ENCODE data around the gene ABHD8.
"Not testable (repeated sequence)": the region's sequence is repeated elsewhere in the genome, so short reads cannot be mapped to it uniquely, and the experiment has no call there.

ABHD8 gene

GRCh38 chr19:17289489-17289888 is 13.7 kb downstream of the ABHD8 start:
- intact Hi-C loops (cut with micrococcal nuclease) = no loop called here
- Mint-ChIP-seq H3K9me3 (no peaks in the 10 kb centered on the region), H3K27ac (no peak overlapping the region), H3K27me3 (peaks cover 9% of the 10 kb centered on the region), H3K4me3 (no peak overlapping the region), H3K36me3 (ENCODE audit: low read depth) (peaks cover 24% of the 10 kb centered on the region), H3K4me1 (ENCODE audit: low read depth) (peaks cover 12% of the 10 kb centered on the region)

- H3K27me3 Mint-ChIP-seq = peaks cover 13% of the 10 kb centered on the region
- H3K4me3 Mint-ChIP-seq = no peak overlapping the region
- H3K36me3 Mint-ChIP-seq (ENCODE audit: low read depth) = peaks cover 21% of the 10 kb centered on the region
- peaks cover 13% of the 10 kb centered on the region for H3K4me1 Mint-ChIP-seq (ENCODE audit: low read depth)
- no peak overlapping the region for H3K27ac Mint-ChIP-seq
- H3K9me3 Mint-ChIP-seq = no peaks in the 10 kb centered on the region
- intact Hi-C loops (cut with micrococcal nuclease) = no loop called here
Measured at GRCh38 chr19:17286752-17287151, 16.5 kb downstream of the ABHD8 start.

DNA sequence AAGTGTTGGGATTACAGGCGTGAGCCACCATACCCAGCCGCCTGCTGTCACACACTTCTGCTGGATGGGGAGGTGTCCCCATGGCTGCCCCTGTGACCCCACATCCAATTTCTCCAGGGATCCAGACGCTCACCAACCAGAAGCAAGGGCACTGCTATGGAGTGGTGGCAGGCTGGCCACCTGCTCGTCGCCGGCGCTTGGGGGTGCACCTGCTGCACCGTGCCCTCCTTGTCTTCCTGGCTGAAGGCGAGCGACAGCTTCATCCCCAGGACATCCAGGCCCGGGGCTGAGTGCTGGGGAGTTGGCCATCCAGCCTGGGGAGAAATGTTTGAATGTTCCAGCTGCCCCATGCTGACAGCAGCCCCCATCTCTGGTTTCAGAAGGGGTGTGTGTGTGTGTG is 17.0 kb downstream of the ABHD8 start:
- peaks cover 13% of the 10 kb centered on the region for H3K27me3 Mint-ChIP-seq
- intact Hi-C loops (cut with micrococcal nuclease) = no loop called here

GRCh38 chr19:17285415-17286135 is 17.6 kb downstream of the ABHD8 start:
- Mint-ChIP-seq H3K4me3 (no peak overlapping the region), H3K9me3 (no peaks in the 10 kb centered on the region), H3K27ac (no peak overlapping the region), H3K27me3 (peaks cover 13% of the 10 kb centered on the region), H3K36me3 (ENCODE audit: low read depth) (peaks cover 12% of the 10 kb centered on the region), H3K4me1 (ENCODE audit: low read depth) (peaks cover 21% of the 10 kb centered on the region)
- intact Hi-C loops (cut with micrococcal nuclease) = no loop called here

More for the DNA sequence above, 17.0 kb downstream of the ABHD8 start:
- peaks cover 16% of the 10 kb centered on the region for H3K36me3 Mint-ChIP-seq (ENCODE audit: low read depth)
- peaks cover 17% of the 10 kb centered on the region for H3K4me1 Mint-ChIP-seq (ENCODE audit: low read depth)
- H3K4me3 Mint-ChIP-seq = no peak overlapping the region
- no peaks in the 10 kb centered on the region for H3K9me3 Mint-ChIP-seq
- H3K27ac Mint-ChIP-seq = no peak overlapping the region

- Mint-ChIP-seq H3K27ac (no peak overlapping the region), H3K9me3 (no peaks in the 10 kb centered on the region), H3K4me1 (ENCODE audit: low read depth) (peaks cover 21% of the 10 kb centered on the region), H3K4me3 (no peak overlapping the region), H3K27me3 (peaks cover 6% of the 10 kb centered on the region), H3K36me3 (ENCODE audit: low read depth) (peaks cover 20% of the 10 kb centered on the region)
- intact Hi-C loops (cut with micrococcal nuclease) = loop anchor here (2.0 to 5.0 kb wide), 2 partner anchors 23 to 76 kb away; no protein-coding TSS in a partner anchor
Measured at GRCh38 chr19:17283504-17283996, 19.7 kb downstream of the ABHD8 start.

DNA sequence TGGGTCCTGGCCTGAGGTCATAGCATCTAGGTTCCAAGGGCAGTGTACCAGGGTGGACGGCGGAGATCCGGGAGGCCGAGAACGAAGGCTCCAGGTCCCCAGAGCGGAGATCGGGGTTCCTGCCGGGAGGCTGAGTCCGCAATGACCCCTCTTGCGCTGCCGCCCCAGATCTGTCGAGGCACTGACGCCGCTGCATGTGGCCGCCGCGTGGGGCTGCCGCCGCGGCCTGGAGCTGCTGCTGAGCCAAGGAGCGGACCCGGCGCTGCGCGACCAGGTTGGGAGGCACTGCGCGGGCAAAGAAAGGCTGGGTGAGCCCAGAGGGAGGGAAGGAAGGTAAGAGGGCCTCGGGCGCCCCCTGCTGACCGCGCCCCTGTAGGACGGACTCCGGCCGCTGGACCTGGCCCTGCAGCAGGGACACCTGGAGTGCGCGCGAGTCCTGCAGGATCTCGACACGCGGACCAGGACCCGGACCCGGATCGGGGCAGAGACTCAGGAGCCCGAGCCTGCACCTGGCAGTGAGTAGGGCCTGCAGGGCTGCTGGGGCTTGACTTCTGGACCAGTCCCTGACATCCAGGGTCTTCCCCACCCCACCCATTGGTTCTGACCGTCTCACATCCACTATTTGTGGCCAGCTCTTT is 20.6 kb downstream of the ABHD8 start:
- Mint-ChIP-seq H3K9me3 (no peaks in the 10 kb centered on the region), H3K36me3 (ENCODE audit: low read depth) (peaks cover 28% of the 10 kb centered on the region), H3K27me3 (peaks cover 6% of the 10 kb centered on the region), H3K4me1 (ENCODE audit: low read depth) (peaks cover 21% of the 10 kb centered on the region), H3K27ac (peak overlapping the region; percentile 68), H3K4me3 (peak overlapping the region; percentile 75)
- intact Hi-C loops (cut with micrococcal nuclease) = loop anchor here (1.0 to 5.0 kb wide), 3 partner anchors 22 to 215 kb away; no protein-coding TSS in a partner anchor

- Mint-ChIP-seq H3K27me3 (peaks cover 4% of the 10 kb centered on the region), H3K4me3 (peak within 1 kb of the TSS; percentile 75), H3K27ac (peak within 1 kb of the TSS; percentile 68), H3K4me1 (ENCODE audit: low read depth) (peaks cover 21% of the 10 kb centered on the region), H3K36me3 (ENCODE audit: low read depth) (peaks cover 38% of the 10 kb centered on the region), H3K9me3 (no peaks in the 10 kb centered on the region)
- intact Hi-C loops (cut with micrococcal nuclease) = loop anchor here (1.0 to 5.0 kb wide), 3 partner anchors 21 to 214 kb away; no protein-coding TSS in a partner anchor
Measured at GRCh38 chr19:17281391-17282304, 21.6 kb downstream of the ABHD8 start, which contains the start of gene ANKLE1. Gene ANKLE1 (plus strand): TSS chr19:17281901. CDS start chr19:17281921, 20 bp downstream.

GRCh38 chr19:17279436-17279835 is 23.8 kb downstream of the ABHD8 start:
- Mint-ChIP-seq H3K4me1 (ENCODE audit: low read depth) (peaks cover 21% of the 10 kb centered on the region), H3K27ac (no peak overlapping the region), H3K36me3 (ENCODE audit: low read depth) (peaks cover 55% of the 10 kb centered on the region), H3K4me3 (no peak overlapping the region), H3K27me3 (peaks cover 4% of the 10 kb centered on the region), H3K9me3 (no peaks in the 10 kb centered on the region)
- intact Hi-C loops (cut with micrococcal nuclease) = no loop called here

DNA sequence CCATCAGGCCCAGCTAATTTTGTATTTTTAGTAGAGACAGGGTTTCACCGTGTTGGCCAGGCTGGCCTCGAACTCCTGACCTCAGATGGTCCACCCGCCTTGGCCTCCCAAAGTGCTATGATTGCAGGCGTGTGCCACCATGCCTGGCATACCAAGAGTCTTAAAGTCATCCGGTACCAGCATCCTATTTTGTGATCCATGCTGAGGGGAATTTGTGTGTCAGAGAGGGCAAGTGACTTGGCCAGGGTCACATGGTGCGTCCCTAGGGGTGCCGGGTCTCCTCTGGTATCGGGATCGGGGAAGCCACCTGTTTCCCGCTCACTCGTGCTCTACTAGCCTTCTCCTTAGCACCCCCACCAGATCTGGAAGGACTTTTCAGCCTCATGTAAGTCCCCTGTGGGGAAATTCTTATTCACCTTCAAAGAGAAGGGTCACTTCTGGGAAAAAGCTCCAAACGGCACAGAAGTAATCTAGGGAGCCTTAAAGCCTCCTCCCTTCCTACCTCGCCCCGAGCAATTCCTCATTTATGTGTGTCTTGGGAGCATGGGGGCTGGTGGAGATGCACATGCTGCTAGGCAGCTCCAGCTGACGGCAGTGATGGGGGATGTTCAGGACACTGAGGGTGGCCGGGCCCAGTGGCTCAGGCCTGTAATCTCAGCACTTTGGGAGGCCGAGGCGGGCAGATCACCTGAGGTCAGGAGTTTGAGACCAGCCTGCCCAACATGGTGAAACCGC is 27.6 kb downstream of the ABHD8 start:
- H3K27ac Mint-ChIP-seq = no peak overlapping the region

GRCh38 chr19:17274892-17275291 is 28.3 kb downstream of the ABHD8 start:
- intact Hi-C loops (cut with micrococcal nuclease); H3K9me3 Mint-ChIP-seq; H3K4me3 Mint-ChIP-seq; H3K27ac Mint-ChIP-seq; H3K27me3 Mint-ChIP-seq; H3K4me1 Mint-ChIP-seq (ENCODE audit: low read depth): not testable (repeated sequence)
- H3K36me3 Mint-ChIP-seq (ENCODE audit: low read depth) = peaks cover 89% of the 10 kb centered on the region

More for the DNA sequence above, 27.6 kb downstream of the ABHD8 start:
- no peak overlapping the region for H3K4me3 Mint-ChIP-seq
- intact Hi-C loops (cut with micrococcal nuclease) = no loop called here
- H3K27me3 Mint-ChIP-seq = no peaks in the 10 kb centered on the region
- no peaks in the 10 kb centered on the region for H3K4me1 Mint-ChIP-seq (ENCODE audit: low read depth)
- H3K9me3 Mint-ChIP-seq = no peaks in the 10 kb centered on the region
- H3K36me3 Mint-ChIP-seq (ENCODE audit: low read depth) = peaks cover 82% of the 10 kb centered on the region

DNA sequence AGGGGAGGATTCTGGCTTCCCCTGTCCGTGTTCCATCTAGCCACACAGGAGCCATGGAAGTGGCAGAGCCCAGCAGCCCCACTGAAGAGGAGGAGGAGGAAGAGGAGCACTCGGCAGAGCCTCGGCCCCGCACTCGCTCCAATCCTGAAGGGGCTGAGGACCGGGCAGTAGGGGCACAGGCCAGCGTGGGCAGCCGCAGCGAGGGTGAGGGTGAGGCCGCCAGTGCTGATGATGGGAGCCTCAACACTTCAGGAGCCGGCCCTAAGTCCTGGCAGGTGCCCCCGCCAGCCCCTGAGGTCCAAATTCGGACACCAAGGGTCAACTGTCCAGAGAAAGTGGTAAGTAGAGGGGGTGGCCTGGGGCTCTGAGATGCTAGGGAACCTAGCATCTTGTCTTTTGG is 34.5 kb downstream of the ABHD8 start:
- intact Hi-C loops (cut with micrococcal nuclease) = no loop called here
- Mint-ChIP-seq H3K27me3 (no peaks in the 10 kb centered on the region), H3K4me3 (peak overlapping the region; percentile 80), H3K27ac (no peak overlapping the region), H3K9me3 (no peaks in the 10 kb centered on the region), H3K36me3 (ENCODE audit: low read depth) (peaks cover 51% of the 10 kb centered on the region), H3K4me1 (ENCODE audit: low read depth) (peaks cover 21% of the 10 kb centered on the region)

DNA sequence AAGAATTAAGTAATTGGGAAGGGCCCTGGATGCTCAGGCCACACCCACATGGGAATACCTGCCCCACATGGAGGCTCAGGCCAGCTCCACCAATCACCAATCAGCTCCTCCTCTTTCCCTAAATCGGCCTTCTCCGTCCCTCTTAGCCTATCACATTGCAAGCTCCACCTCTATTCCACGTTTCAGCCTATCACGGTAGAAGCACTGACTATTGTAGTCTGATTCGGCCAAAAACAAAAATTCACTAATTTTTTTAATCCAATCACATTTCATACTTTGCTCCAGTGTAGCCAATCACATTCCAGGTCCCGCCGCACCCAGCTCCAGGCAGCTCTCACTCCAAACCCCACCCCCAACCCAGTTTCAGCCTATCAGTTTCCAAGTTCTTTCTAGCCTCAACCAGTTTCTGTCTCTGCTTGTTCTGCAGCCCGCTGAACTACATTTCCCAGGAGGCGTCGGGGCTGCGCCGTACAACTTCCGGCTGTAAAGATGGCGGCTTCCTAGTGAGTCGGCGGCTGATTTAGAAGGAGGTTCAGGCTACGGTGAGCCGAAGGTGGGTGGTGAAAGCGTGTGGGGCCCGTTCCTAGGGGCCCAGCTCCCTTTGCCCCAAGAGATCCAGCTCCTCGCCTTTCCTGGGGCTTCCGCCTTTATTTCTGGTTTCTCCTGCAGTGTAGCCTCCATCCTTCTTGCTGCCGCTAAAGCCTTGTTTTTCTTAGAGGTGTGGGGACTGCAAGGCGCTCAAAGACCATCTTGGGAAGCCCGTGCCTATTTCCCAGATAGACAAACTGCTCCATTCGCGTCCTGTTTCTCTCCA is 36.0 kb downstream of the ABHD8 start, which contains the start of gene BABAM1:
BABAM1 (plus strand) TSS at position 469 of the 814 bp plus-strand sequence. CDS start 1,364 bp downstream, outside the sequence.
- peaks cover 39% of the 10 kb centered on the region for H3K36me3 Mint-ChIP-seq (ENCODE audit: low read depth)
- peaks cover 5% of the 10 kb centered on the region for H3K27me3 Mint-ChIP-seq
- peaks cover 21% of the 10 kb centered on the region for H3K4me1 Mint-ChIP-seq (ENCODE audit: low read depth)
- H3K27ac Mint-ChIP-seq = peak within 1 kb of the TSS; percentile 84
- no peaks in the 10 kb centered on the region for H3K9me3 Mint-ChIP-seq
- H3K4me3 Mint-ChIP-seq = peak within 1 kb of the TSS; percentile 80
- intact Hi-C loops (cut with micrococcal nuclease) = loop anchor here (1.0 to 2.0 kb wide), 2 partner anchors 38 to 52 kb away; partner anchors contain the start of genes MRPL34 and USE1

Measured in dendritic cell treated with granulocyte-macrophage colony-stimulating factor and Interleukin-4, amounts not matched to agents 40 ng/mL and 50 ng/mL, for 4 days (primary cell).